Duodenal mucosa (tissue), 2 donors: ENCODE data around the gene EPGN.
"Not testable (repeated sequence)": the region's sequence is repeated elsewhere in the genome, so short reads cannot be mapped to it uniquely, and the experiment has no call there.

Experiments
- H3K27ac ChIP-seq: one replicate; pipeline ENCODE4 v1.7.0; 2013; ENCODE audit warnings: low read depth, low read length
- H3K27me3 ChIP-seq, 2 donors: one replicate each; pipeline ENCODE4 v1.7.0; 2013; ENCODE audit warnings: low read length in 2 of 2, control low read depth in 1 of 2; ENCODE audit not compliant: insufficient read depth in 2 of 2, control insufficient read depth in 1 of 2
- H3K36me3 ChIP-seq, 2 donors: one replicate each; pipeline ENCODE4 v1.7.0; 2013; ENCODE audit warnings: low read length in 2 of 2, control low read depth in 1 of 2; ENCODE audit not compliant: insufficient read depth in 2 of 2, control insufficient read depth in 1 of 2
- H3K4me1 ChIP-seq, 2 donors: one replicate each; pipeline ENCODE4 v1.7.0; 2013; ENCODE audit warnings: low read length in 2 of 2, control low read depth in 1 of 2; ENCODE audit not compliant: insufficient read depth in 2 of 2, control insufficient read depth in 1 of 2
- H3K4me3 ChIP-seq, 2 donors: one replicate each; pipeline ENCODE4 v1.7.0; 2013; ENCODE audit warnings: low read length in 2 of 2, low read depth in 1 of 2
- H3K9ac ChIP-seq, 2 donors: one replicate each; pipeline ENCODE4 v1.7.0; 2013; ENCODE audit warnings: low read length in 2 of 2, low read depth in 1 of 2
- H3K9me3 ChIP-seq, 2 donors: one replicate each; pipeline ENCODE4 v1.7.0; 2013; ENCODE audit warnings: low read length in 2 of 2, control low read depth in 1 of 2; ENCODE audit not compliant: control insufficient read depth in 1 of 2

Gene EPGN

DNA sequence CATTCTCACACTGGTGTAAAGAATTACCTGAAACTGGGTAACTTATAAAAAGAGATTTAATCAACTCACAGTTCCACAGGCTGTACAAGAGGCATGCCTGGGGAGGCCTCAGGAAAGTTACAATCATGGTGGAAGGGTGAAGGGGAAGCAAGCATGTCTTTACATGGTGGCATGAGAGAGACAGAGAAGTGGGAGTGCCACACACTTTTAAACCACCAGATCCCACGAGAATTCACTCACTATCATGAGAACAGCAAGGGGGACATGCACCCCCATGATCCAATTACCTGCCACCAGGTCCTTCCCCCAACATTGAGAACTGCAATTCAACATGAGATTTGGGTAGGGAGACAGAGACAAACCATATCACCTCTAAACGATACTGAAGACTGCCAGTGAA is 23.0 kb downstream of the EPGN start:
- no peaks in the 10 kb centered on the region for H3K36me3 ChIP-seq
- no peaks in the 10 kb centered on the region for H3K9me3 ChIP-seq
- H3K27me3 ChIP-seq: no peaks in the 10 kb centered on the region
- no peak overlapping the region for H3K4me3 ChIP-seq
- H3K27ac ChIP-seq: no peak overlapping the region
- H3K4me1 ChIP-seq: no peaks in the 10 kb centered on the region
- H3K9ac ChIP-seq: no peak overlapping the region

DNA sequence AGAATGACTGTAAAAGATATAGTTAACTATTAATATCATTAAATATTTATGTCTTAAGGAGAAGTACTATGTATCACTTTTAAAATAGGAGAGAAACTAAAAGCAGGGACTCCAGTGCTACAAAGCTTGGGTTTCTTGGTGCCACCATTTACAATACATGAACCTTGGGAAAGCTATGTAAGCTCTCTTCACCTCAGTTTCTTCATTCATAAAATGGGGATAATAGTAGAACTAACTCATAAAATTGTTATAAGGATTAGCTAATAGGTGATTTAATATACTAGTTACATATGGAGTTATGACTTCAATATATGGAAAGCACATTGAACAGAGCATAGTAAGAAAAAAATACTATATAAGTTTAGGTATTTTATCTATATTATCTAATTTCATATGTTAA is 23.7 kb downstream of the EPGN start:
- Histone ChIP-seq H3K4me1 (no peaks in the 10 kb centered on the region), H3K27me3 (no peaks in the 10 kb centered on the region), H3K9ac (no peak overlapping the region), H3K4me3 (no peak overlapping the region), H3K36me3 (no peaks in the 10 kb centered on the region), H3K9me3 (no peaks in the 10 kb centered on the region), H3K27ac (no peak overlapping the region)

DNA sequence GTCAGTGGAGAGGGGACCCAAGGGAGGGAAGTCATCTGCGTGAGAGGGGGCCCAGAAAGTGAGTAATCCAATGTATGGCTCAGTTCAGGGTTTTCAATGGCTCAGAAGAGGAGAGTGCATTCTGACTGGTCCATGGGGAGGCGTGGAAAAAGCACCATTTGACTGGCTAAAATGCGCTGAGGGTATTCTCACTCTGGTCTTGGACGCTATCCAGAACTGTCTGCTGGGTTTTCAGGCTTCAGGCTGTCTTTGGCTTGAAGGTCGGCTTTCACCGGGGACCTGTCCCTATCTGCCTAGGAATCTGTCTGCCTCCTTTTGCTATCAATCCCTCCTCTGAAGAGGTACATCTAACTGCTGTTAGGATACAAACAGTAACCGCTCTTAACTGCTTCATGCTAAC is 26.4 kb downstream of the EPGN start:
- H3K27me3 ChIP-seq: no peaks in the 10 kb centered on the region

DNA sequence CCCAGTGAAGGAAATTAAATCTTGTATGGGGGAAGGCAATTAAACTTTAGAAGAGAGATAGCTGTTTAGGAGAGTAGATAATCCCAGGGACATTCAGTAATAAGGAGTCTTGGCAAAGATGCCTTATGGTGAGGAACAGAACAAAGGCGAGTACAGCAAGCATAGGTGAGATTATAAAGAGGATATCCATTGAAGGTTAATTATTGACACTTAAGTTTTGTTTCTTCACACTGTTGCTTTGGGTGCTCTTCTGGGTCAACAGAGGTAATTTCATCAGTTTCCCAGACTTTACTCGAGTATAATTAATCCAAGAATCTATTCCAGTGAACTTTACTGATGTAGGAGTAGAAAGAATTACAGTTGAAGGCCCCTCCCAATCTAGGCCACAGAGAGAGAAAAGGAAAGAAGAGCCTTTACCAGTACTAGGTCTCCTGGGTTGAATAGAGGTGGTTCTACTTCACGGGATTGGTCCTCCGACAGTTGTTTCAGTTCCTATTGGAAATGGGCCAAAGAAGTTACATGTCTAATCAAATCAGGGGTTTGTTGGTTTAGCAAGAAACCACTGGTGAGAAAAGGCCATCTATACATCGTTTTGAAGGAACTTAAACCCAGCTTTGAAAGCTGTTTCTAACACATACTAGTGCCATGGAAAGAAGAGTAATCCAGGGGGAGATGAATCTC is 27.2 kb downstream of the EPGN start:
- Histone ChIP-seq H3K27ac (no peak overlapping the region), H3K9me3 (no peaks in the 10 kb centered on the region), H3K4me1 (no peaks in the 10 kb centered on the region), H3K9ac (no peak overlapping the region), H3K4me3 (no peak overlapping the region), H3K27me3 (no peaks in the 10 kb centered on the region), H3K36me3 (no peaks in the 10 kb centered on the region)

More for the DNA sequence above, 26.4 kb downstream of the EPGN start:
- H3K27ac ChIP-seq: no peak overlapping the region
- no peaks in the 10 kb centered on the region for H3K4me1 ChIP-seq
- no peak overlapping the region for H3K9ac ChIP-seq
- H3K9me3 ChIP-seq: no peaks in the 10 kb centered on the region
- no peak overlapping the region for H3K4me3 ChIP-seq
- no peaks in the 10 kb centered on the region for H3K36me3 ChIP-seq

DNA sequence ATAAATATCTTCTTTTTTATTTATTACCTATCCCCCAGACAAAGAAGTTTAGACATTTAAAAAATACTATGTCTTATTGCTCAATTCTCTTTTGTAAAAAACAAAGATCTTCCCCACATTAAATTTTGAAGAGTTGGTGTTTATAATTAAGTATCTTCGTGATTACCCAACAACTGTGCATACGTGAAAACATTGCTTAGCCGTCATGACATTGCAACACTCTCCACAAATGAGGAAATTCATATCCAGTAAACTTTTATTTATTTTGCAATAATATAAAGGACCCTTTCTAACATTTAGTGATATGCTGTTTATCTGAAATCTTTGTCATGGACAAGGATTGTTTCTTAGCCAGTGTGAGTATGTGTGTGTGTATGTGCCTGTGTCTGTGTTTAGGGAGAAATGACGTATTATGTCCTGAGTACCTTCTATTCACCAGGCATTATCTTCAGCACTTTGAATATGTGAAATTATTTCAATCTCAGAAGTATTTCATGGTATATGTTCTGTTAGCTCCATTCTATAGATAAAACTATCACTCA is 30.6 kb downstream of the EPGN start:
- no peaks in the 10 kb centered on the region for H3K36me3 ChIP-seq
- no peak overlapping the region for H3K27ac ChIP-seq
- H3K4me3 ChIP-seq: no peak overlapping the region
- no peak overlapping the region for H3K9ac ChIP-seq
- no peaks in the 10 kb centered on the region for H3K4me1 ChIP-seq
- H3K27me3 ChIP-seq: no peaks in the 10 kb centered on the region
- peaks cover 2 to 4% of the 10 kb centered on the region in 2 donors for H3K9me3 ChIP-seq

DNA sequence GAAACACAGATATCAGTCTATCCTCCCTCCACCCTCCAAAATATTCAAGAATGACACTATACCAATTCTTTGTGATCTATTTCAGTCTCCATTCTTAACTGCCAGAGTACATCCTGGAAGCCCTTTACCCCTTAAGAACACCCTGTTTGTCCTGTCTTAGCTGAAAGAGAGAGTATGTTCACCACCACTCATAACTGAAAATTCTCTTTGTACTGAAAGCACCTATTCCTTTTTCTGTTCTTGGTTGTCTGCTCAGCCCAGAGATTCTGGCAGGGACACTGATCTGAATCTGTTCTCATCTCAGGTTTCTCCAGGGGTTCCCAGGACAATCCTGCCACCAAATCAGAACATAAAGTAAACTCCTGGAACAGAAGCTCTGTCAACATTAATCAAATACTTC is 31.2 kb downstream of the EPGN start:
- H3K27me3 ChIP-seq: no peaks in the 10 kb centered on the region
- no peak overlapping the region for H3K9ac ChIP-seq
- no peaks in the 10 kb centered on the region for H3K36me3 ChIP-seq
- no peaks in the 10 kb centered on the region for H3K4me1 ChIP-seq
- H3K4me3 ChIP-seq: no peak overlapping the region
- H3K9me3 ChIP-seq: peaks cover 7 to 11% of the 10 kb centered on the region in 2 donors
- no peak overlapping the region for H3K27ac ChIP-seq

DNA sequence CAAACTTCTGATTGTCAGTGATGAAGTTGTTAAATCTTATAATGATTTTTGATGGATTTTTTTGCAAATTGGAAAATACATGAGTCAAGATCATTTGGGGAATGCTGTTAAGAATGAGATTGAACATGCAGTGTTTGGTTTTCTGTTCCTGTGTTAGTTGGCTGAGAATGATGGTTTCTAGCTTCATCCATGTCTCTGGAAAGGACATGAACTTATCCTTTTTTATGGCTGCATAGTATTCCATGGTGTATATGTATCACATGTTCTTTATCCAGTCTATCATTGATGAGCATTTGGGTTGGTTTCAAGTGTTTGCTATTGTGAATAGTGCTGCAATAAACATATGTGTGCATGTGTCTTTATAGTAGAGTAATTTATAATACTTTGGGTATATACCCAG is 32.2 kb downstream of the EPGN start:
- H3K27ac ChIP-seq, H3K27me3 ChIP-seq, H3K4me3 ChIP-seq, H3K36me3 ChIP-seq, H3K9ac ChIP-seq, H3K4me1 ChIP-seq: not testable (repeated sequence)
- peaks cover 7 to 12% of the 10 kb centered on the region in 2 donors for H3K9me3 ChIP-seq

DNA sequence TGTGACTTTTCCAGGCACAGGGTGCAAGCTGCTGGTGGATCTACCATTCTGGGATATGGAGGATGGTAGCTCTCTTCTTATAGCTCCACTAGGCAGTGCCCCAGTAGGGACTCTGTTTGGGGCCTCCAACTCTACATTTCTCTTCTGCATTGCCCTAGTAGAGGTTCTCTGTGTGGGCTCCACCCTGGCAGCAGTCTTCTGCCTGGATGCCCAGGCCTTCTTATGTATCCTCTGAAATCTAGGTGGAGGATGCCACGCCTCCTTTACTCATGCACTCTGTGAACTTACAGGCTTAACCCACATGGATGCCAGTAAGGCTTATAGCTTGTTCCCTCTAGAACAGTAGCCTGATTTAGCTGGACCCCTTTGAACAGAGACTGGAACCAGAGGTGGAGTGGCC is 35.8 kb downstream of the EPGN start:
- Histone ChIP-seq H3K9ac (no peak overlapping the region), H3K27me3 (no peaks in the 10 kb centered on the region), H3K9me3 (peaks cover 7 to 12% of the 10 kb centered on the region in 2 donors), H3K36me3 (no peaks in the 10 kb centered on the region), H3K4me1 (no peaks in the 10 kb centered on the region), H3K27ac (no peak overlapping the region), H3K4me3 (no peak overlapping the region)

DNA sequence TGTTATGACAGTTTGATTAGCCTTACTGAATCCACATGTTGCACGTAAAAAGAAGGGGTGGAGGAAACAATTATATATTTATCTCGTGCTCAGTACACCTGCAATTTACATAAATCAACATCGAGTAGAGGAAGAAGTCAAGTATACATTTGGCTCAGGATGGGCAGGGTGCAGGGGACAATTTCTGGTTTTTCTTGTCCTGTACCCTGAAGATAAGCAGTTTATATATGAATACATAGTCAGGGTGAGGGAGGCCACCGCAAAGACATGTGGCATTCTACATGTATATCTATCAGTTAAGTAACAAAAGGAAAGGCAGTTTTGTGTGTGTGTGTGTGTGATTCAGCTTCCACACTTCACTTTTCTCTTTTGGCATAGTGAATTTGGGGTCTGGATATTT is 45.6 kb downstream of the EPGN start:
- Histone ChIP-seq H3K27me3 (no peaks in the 10 kb centered on the region), H3K9me3 (no peaks in the 10 kb centered on the region), H3K4me3 (no peak overlapping the region), H3K27ac (no peak overlapping the region), H3K9ac (no peak overlapping the region), H3K4me1 (peaks cover 0 to 6% of the 10 kb centered on the region in 2 donors), H3K36me3 (no peaks in the 10 kb centered on the region)

DNA sequence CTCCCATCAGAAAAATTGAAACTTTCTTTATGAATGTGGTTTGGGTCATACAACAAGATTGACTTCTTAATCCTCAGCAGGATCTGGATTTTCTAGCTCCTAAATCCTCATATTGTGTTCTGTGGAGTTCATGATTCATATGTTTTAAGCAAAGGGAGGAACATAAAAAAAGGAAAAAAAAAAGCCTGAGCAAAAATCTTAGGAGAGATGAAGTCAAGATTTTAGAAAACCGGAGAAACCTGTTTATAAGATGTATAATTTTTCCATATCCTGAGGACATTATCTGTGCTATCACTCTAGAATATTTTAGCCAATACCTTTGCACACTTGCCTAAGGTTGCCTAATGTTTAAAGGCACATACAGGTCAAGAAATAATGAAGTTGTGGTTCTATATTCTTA is 49.7 kb downstream of the EPGN start:
- Histone ChIP-seq H3K4me3 (no peak overlapping the region), H3K27ac (no peak overlapping the region), H3K9ac (no peak overlapping the region), H3K36me3 (no peaks in the 10 kb centered on the region), H3K9me3 (no peaks in the 10 kb centered on the region), H3K4me1 (peaks cover 0 to 9% of the 10 kb centered on the region in 2 donors), H3K27me3 (no peaks in the 10 kb centered on the region)
